IMR-90 (cell line): ENCODE measurements around the gene NNAT. TPM values are rescaled to one million over a fixed set of nuclear protein-coding genes. Genes with fewer than 3 reads are reported as not detected.

Experiments
- ATAC-seq: fragments of 200-7000 bp; cut with Tn5 transposase; 2 replicates; pipeline ENCODE4 v1.9.1; 2020; ENCODE audit warnings: low read depth, mild to moderate bottlenecking, moderate library complexity
- BruUV-seq: library from RNA; stranded (reverse); fragments of 400-500 nt; replicated peaks from 2 replicates; lab custom pipeline; 2021; lab: Mats Ljungman, UMichigan
- CTCF ChIA-PET: fragments of 300-600 bp; formaldehyde crosslinking; extraction: SDS; loops from one replicate; lab custom pipeline; 2021; ENCODE audit warnings: antibody characterized with exemption; lab: Yijun Ruan, JAX
- POLR2A ChIA-PET: fragments of 300-600 bp; sonication (Branson Sonifier 250); formaldehyde crosslinking; loops from one replicate; lab custom pipeline; 2022; ENCODE audit warnings: antibody characterized with exemption; ENCODE audit not compliant: unreplicated experiment; lab: Charles Lee
- DNase-seq: peaks from one replicate; pipeline ENCODE4 v3.0.0; 2013
- H2AFZ ChIP-seq: replicated peaks from 2 replicates; pipeline ENCODE3; 2013; ENCODE audit warnings: low read length, mild to moderate bottlenecking; ENCODE audit not compliant: poor library complexity
- H2AK5ac ChIP-seq: 2 replicates; pipeline ENCODE4 v1.6.1; 2013; ENCODE audit warnings: low read depth, low read length, inconsistent platforms
- H2AK9ac ChIP-seq: replicated peaks from 2 replicates; pipeline ENCODE3; 2013; ENCODE audit warnings: mild to moderate bottlenecking, low read depth, low read length, moderate library complexity; ENCODE audit not compliant: poor library complexity
- H2BK120ac ChIP-seq: 2 replicates; pipeline ENCODE4 v1.6.1; 2013; ENCODE audit warnings: low read depth, low read length, inconsistent platforms
- H2BK15ac ChIP-seq: 3 replicates; pipeline ENCODE4 v1.6.1; 2013; ENCODE audit warnings: low read depth, low read length, inconsistent platforms
- H2BK20ac ChIP-seq: 2 replicates; pipeline ENCODE4 v1.6.1; 2013; ENCODE audit warnings: low read depth, mild to moderate bottlenecking, inconsistent platforms, low read length, moderate library complexity
- H2BK5ac ChIP-seq: 2 replicates; pipeline ENCODE4 v1.6.1; 2013; ENCODE audit warnings: mild to moderate bottlenecking, low read depth, low read length, inconsistent platforms; ENCODE audit not compliant: poor library complexity, severe bottlenecking
- H3K14ac ChIP-seq: replicated peaks from 2 replicates; pipeline ENCODE4 v1.6.1; 2013; ENCODE audit warnings: low read depth, low read length, inconsistent platforms
- H3K18ac ChIP-seq: 2 replicates; pipeline ENCODE4 v1.6.1; 2013; ENCODE audit warnings: low read depth, low read length, control low read depth
- H3K23ac ChIP-seq: 2 replicates; pipeline ENCODE4 v1.6.1; 2013; ENCODE audit warnings: low read depth, low read length, inconsistent platforms
- H3K27ac ChIP-seq: 2 replicates; pipeline ENCODE4 v1.5.1; 2013; ENCODE audit warnings: mild to moderate bottlenecking, control low read depth, low read length; ENCODE audit not compliant: insufficient read depth
- H3K27me3 ChIP-seq: 2 replicates; pipeline ENCODE4 v1.6.1; 2013; ENCODE audit warnings: low read length; ENCODE audit not compliant: control insufficient read depth, insufficient read depth
- H3K36me3 ChIP-seq: 2 replicates; pipeline ENCODE4 v1.6.1; 2013; ENCODE audit warnings: low read length, mixed read lengths; ENCODE audit not compliant: control insufficient read depth, insufficient read depth
- H3K4ac ChIP-seq: 2 replicates; pipeline ENCODE4 v1.6.1; 2013; ENCODE audit warnings: low read depth, low read length, inconsistent platforms
- H3K4me1 ChIP-seq: 2 replicates; pipeline ENCODE4 v1.6.1; 2013; ENCODE audit warnings: low read length, mixed read lengths; ENCODE audit not compliant: control insufficient read depth, insufficient read depth
- H3K4me2 ChIP-seq: 2 replicates; pipeline ENCODE4 v1.6.1; 2013; ENCODE audit warnings: low read depth, mild to moderate bottlenecking, control low read depth, low read length, moderate library complexity
- H3K4me3 ChIP-seq: 2 replicates; pipeline ENCODE4 v1.5.1; 2013; ENCODE audit warnings: low read depth, mild to moderate bottlenecking, control low read depth, low read length, moderate library complexity; ENCODE audit not compliant: insufficient read depth
- H3K56ac ChIP-seq: 2 replicates; pipeline ENCODE4 v1.6.1; 2013; ENCODE audit warnings: low read length, inconsistent platforms; ENCODE audit not compliant: insufficient read depth; ENCODE audit errors: extremely low read depth
- H3K79me1 ChIP-seq, 2 experiments: 2 replicates each; pipeline ENCODE4 v1.6.1; 2013; ENCODE audit warnings: low read length in 2 of 2, inconsistent platforms in 1 of 2, low read depth in 1 of 2
- H3K9ac ChIP-seq: 2 replicates; pipeline ENCODE4 v1.6.1; 2013; ENCODE audit warnings: low read depth, low read length, control low read depth
- H3K9me1 ChIP-seq: 2 replicates; pipeline ENCODE4 v1.6.1; 2013; ENCODE audit warnings: low read length, inconsistent platforms; ENCODE audit not compliant: insufficient read depth
- H3K9me3 ChIP-seq: 2 replicates; pipeline ENCODE4 v1.6.1; 2013; ENCODE audit warnings: low read length; ENCODE audit not compliant: control insufficient read depth, insufficient read depth
- H4K20me1 ChIP-seq: 2 replicates; pipeline ENCODE4 v1.6.1; 2013; ENCODE audit warnings: low read length, inconsistent platforms; ENCODE audit not compliant: insufficient read depth
- H4K5ac ChIP-seq: 2 replicates; pipeline ENCODE4 v1.6.1; 2013; ENCODE audit warnings: mild to moderate bottlenecking, low read depth, low read length, control low read depth
- H4K8ac ChIP-seq, 2 experiments: 2 replicates each; pipeline ENCODE4 v1.6.1; 2013; ENCODE audit warnings: low read depth in 2 of 2, low read length in 2 of 2, control low read depth in 1 of 2, inconsistent platforms in 1 of 2
- H4K91ac ChIP-seq: 2 replicates; pipeline ENCODE4 v1.6.1; 2013; ENCODE audit warnings: low read depth, low read length, inconsistent platforms; ENCODE audit not compliant: insufficient read depth
- BHLHE40 ChIP-seq: fragments of 150-350 bp; IDR thresholded peaks from 2 replicates; pipeline ENCODE4 v1.6.1; 2016; ENCODE audit warnings: mild to moderate bottlenecking, low read depth, low read length
- CHD1 ChIP-seq: IDR thresholded peaks from 2 replicates; pipeline ENCODE4 v1.6.1; 2012; ENCODE audit warnings: low read depth, low read length, improper control_type of control experiment
- MAFK ChIP-seq: IDR thresholded peaks from 2 replicates; pipeline ENCODE4 v1.6.1; 2012; ENCODE audit warnings: low read depth, low read length, improper control_type of control experiment
- MAZ ChIP-seq: IDR thresholded peaks from 2 replicates; pipeline ENCODE4 v1.6.1; 2012; ENCODE audit warnings: low read depth, mild to moderate bottlenecking, low read length, improper control_type of control experiment, moderate library complexity, borderline replicate concordance
- NFE2L2 ChIP-seq: fragments of 150-350 bp; IDR thresholded peaks from 2 replicates; pipeline ENCODE4 v1.6.1; 2016; ENCODE audit warnings: low read depth, mild to moderate bottlenecking, low read length
- POLR2A ChIP-seq: IDR thresholded peaks from 2 replicates; pipeline ENCODE4 v1.6.1; 2012; ENCODE audit warnings: mild to moderate bottlenecking, low read depth, low read length
- RAD21 ChIP-seq: IDR thresholded peaks from 2 replicates; pipeline ENCODE4 v1.6.1; 2012; ENCODE audit warnings: low read length, improper control_type of control experiment
- RCOR1 ChIP-seq: IDR thresholded peaks from 2 replicates; pipeline ENCODE4 v1.6.1; 2012; ENCODE audit warnings: mild to moderate bottlenecking, low read length, improper control_type of control experiment; ENCODE audit not compliant: insufficient replicate concordance
- RFX5 ChIP-seq: IDR thresholded peaks from 2 replicates; pipeline ENCODE4 v1.8.0; 2012; ENCODE audit warnings: low read depth, mild to moderate bottlenecking, low read length, moderate library complexity
- WGBS, 2 experiments: methylation state at CpG; one replicate each; pipeline versions ENCODE4 v1.1.5 to v1.1.7; 2013; ENCODE audit warnings: missing lambda C conversion rate in 2 of 2; ENCODE audit not compliant: insufficient read length in 1 of 2; ENCODE audit errors: extremely low coverage in 2 of 2; 5-methylcytosine and 5-hydroxymethylcytosine counted together
- dilution Hi-C: fragments of 300-500 bp; cut with HindIII; formaldehyde crosslinking; loops from one replicate; pipeline ENCODE4 v1.14.3; 2018; ENCODE audit warnings: low sequenced_read_pairs; ENCODE audit not compliant: unreplicated experiment
- in situ Hi-C: fragments of 300-500 bp; cut with MboI; formaldehyde crosslinking; loops from 3 replicates; pipeline ENCODE4 v1.14.3; 2019; ENCODE audit warnings: low sequenced_read_pairs, inconsistent platforms, mixed read lengths
- intact Hi-C: fragments of 100-400 bp; cut with micrococcal nuclease; formaldehyde crosslinking; loops from 2 replicates; pipeline ENCODE4 v1.10.0; 2022
- polyA plus RNA-seq, 3 experiments: library from polyadenylated mRNA; depleted of rRNA; stranded (reverse); fragments of >200 nt; gene quantifications; 2 replicates each; pipeline ENCODE4 v1.2.3, GENCODE V29; 2012; ENCODE audit warnings: low replicate concordance in 1 of 3
- total RNA-seq: library from RNA; depleted of rRNA; stranded (reverse); fragments of >200 nt; gene quantifications from 2 replicates; pipeline ENCODE4 v1.2.3, GENCODE V29; 2012
- TF ChIP-seq, protein P1 (sequence below): fragments of 150-350 bp; IDR thresholded peaks from 2 replicates; pipeline ENCODE4 v1.6.1; 2016; ENCODE audit warnings: low read depth, mild to moderate bottlenecking, low read length, moderate library complexity, borderline replicate concordance
- TF ChIP-seq, protein P2 (sequence below): fragments of 150-350 bp; IDR thresholded peaks from 2 replicates; pipeline ENCODE4 v1.6.1; 2017; ENCODE audit warnings: mild to moderate bottlenecking, antibody characterized with exemption, low read length, low read depth
- TF ChIP-seq, protein P3 (sequence below): conservative IDR thresholded peaks from 2 replicates; pipeline ENCODE4 v1.5.1; 2012; ENCODE audit warnings: mild to moderate bottlenecking, low read depth, low read length, improper control_type of control experiment

The NNAT gene
- total and polyA plus RNA-seq, 2 of the 4 experiments (the other 2 are of a cell fraction) = 2.0 to 6.5 TPM

DNA sequence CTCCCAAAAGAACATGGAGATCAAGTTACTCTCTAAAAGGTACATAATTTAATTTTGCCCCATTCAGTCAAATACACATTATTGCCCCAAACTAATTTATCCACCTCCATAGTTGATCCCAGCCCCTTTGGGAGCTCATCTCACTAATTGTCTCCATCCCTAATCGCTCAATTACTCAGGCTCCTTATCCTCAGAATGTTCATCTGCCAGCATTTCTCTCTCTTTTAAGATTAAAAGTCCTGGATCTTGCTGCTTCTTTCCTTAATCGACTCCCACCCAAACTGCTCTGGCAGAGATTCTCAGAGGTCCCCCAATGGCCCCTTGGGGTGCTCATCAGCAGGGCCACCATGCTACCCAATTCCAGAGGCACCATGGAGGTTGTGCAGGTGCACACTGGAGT, 18.4 kb upstream of the NNAT start:
- in situ Hi-C loops = no loop called here

More for the DNA sequence above, 18.4 kb upstream of the NNAT start:
- BruUV-seq = no TSS peak
- H3K14ac ChIP-seq = no peak overlapping the region
- H3K79me1 ChIP-seq = peaks cover 0 to 18% of the 10 kb centered on the region in 2 experiments; a peak in 2 of 4 replicates
- no peak for DNase-seq
- H3K18ac ChIP-seq = no peak overlapping the region
- no peak overlapping the region for H3K4ac ChIP-seq
- ChIA-PET CTCF (no interaction called here), POLR2A (no interaction called here)
- no peak overlapping the region for H4K5ac ChIP-seq
- H4K8ac ChIP-seq = no peak overlapping the region
- H3K9me3 ChIP-seq = no peaks in the 10 kb centered on the region
- no peak overlapping the region for H4K91ac ChIP-seq
- no peak overlapping the region for H2BK5ac ChIP-seq
- no peak overlapping the region for H3K56ac ChIP-seq
- no peak overlapping the region for H3K4me3 ChIP-seq
- no peak overlapping the region for H3K4me2 ChIP-seq
- WGBS, 2 experiments = 100% methylated on average over 1 of the region's 2 CpGs; no CpG with 5 or more reads in 1 of the 2 experiments
- H3K9me1 ChIP-seq = peaks cover 21% of the 10 kb centered on the region
- no peak overlapping the region for H3K9ac ChIP-seq
- H3K27me3 ChIP-seq = no peaks in the 10 kb centered on the region
- H3K36me3 ChIP-seq = no peaks in the 10 kb centered on the region
- no peak overlapping the region for H2BK20ac ChIP-seq
- H3K23ac ChIP-seq = no peak overlapping the region
- no peak overlapping the region for H2AK5ac ChIP-seq
- no peak overlapping the region for H2AFZ ChIP-seq
- H3K27ac ChIP-seq = no peak overlapping the region
- H2BK15ac ChIP-seq = no peak overlapping the region
- dilution Hi-C loops (no loop called here), intact Hi-C loops (no loop called here)
- H2BK120ac ChIP-seq = no peak overlapping the region
- H3K4me1 ChIP-seq = peaks cover 4% of the 10 kb centered on the region
- H4K20me1 ChIP-seq = peaks cover 12% of the 10 kb centered on the region; the same call in 1 of the 2 replicates
- ATAC-seq = no peak
- TF ChIP-seq RAD21 (no peak), RCOR1 (no peak), BHLHE40 (no peak), NFE2L2 (no peak), MAZ (no peak), RFX5 (no peak), CHD1 (no peak), POLR2A (no peak), MAFK (no peak)
- TF ChIP-seq, protein P1, sequence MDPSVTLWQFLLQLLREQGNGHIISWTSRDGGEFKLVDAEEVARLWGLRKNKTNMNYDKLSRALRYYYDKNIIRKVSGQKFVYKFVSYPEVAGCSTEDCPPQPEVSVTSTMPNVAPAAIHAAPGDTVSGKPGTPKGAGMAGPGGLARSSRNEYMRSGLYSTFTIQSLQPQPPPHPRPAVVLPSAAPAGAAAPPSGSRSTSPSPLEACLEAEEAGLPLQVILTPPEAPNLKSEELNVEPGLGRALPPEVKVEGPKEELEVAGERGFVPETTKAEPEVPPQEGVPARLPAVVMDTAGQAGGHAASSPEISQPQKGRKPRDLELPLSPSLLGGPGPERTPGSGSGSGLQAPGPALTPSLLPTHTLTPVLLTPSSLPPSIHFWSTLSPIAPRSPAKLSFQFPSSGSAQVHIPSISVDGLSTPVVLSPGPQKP = no peak
- TF ChIP-seq, protein P2, sequence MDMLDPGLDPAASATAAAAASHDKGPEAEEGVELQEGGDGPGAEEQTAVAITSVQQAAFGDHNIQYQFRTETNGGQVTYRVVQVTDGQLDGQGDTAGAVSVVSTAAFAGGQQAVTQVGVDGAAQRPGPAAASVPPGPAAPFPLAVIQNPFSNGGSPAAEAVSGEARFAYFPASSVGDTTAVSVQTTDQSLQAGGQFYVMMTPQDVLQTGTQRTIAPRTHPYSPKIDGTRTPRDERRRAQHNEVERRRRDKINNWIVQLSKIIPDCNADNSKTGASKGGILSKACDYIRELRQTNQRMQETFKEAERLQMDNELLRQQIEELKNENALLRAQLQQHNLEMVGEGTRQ = no peak
- TF ChIP-seq, protein P3, sequence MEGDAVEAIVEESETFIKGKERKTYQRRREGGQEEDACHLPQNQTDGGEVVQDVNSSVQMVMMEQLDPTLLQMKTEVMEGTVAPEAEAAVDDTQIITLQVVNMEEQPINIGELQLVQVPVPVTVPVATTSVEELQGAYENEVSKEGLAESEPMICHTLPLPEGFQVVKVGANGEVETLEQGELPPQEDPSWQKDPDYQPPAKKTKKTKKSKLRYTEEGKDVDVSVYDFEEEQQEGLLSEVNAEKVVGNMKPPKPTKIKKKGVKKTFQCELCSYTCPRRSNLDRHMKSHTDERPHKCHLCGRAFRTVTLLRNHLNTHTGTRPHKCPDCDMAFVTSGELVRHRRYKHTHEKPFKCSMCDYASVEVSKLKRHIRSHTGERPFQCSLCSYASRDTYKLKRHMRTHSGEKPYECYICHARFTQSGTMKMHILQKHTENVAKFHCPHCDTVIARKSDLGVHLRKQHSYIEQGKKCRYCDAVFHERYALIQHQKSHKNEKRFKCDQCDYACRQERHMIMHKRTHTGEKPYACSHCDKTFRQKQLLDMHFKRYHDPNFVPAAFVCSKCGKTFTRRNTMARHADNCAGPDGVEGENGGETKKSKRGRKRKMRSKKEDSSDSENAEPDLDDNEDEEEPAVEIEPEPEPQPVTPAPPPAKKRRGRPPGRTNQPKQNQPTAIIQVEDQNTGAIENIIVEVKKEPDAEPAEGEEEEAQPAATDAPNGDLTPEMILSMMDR = no peak
- H2AK9ac ChIP-seq = no peak overlapping the region
